A673 (cell line): ENCODE measurements around the gene TCTN1. TPM values are rescaled to one million over a fixed set of nuclear protein-coding genes. Genes with fewer than 3 reads are reported as not detected.
"Not testable (repeated sequence)": the region's sequence is repeated elsewhere in the genome, so short reads cannot be mapped to it uniquely, and the experiment has no call there.

ENCODE experiments used
- BruUV-seq: library from RNA; stranded (reverse); fragments of 400-500 nt; replicated peaks from 2 replicates; lab custom pipeline; 2021; lab: Mats Ljungman, UMichigan
- CTCF ChIA-PET: fragments of 300-600 bp; sonication (Branson Sonifier 250); formaldehyde crosslinking; loops from one replicate; lab custom pipeline; 2022; ENCODE audit warnings: antibody characterized with exemption; lab: Charles Lee
- POLR2A ChIA-PET: fragments of 300-600 bp; sonication (Branson Sonifier 250); formaldehyde crosslinking; loops from one replicate; lab custom pipeline; 2022; ENCODE audit warnings: antibody characterized with exemption; ENCODE audit not compliant: low non-redundant PET; lab: Charles Lee
- DNase-seq: peaks from one replicate; pipeline ENCODE4 v3.0.0-alpha.2; 2015; ENCODE audit warnings: low spot score
- H3K27ac ChIP-seq: fragments of 200-600 bp; sonication (generic); 2 replicates; pipeline ENCODE4 v1.5.1; 2016; ENCODE audit warnings: mixed run types, low read depth, mild to moderate bottlenecking, mixed read lengths, antibody characterized with exemption, low read length; ENCODE audit not compliant: poor library complexity, severe bottlenecking
- H3K27me3 ChIP-seq: fragments of 200-600 bp; sonication (generic); replicated peaks from 2 replicates; pipeline ENCODE4 v1.6.1; 2017; ENCODE audit warnings: mixed run types, low read depth, mild to moderate bottlenecking, mixed read lengths, antibody characterized with exemption, low read length; ENCODE audit not compliant: insufficient read depth, poor library complexity
- H3K36me3 ChIP-seq: fragments of 200-600 bp; sonication (generic); 2 replicates; pipeline ENCODE4 v1.6.1; 2016; ENCODE audit warnings: mixed run types, mild to moderate bottlenecking, mixed read lengths, antibody characterized with exemption, low read length; ENCODE audit not compliant: insufficient read depth, poor library complexity, severe bottlenecking
- H3K4me1 ChIP-seq: fragments of 200-600 bp; sonication (generic); 2 replicates; pipeline ENCODE4 v1.6.1; 2017; ENCODE audit warnings: mixed run types, mild to moderate bottlenecking, mixed read lengths, antibody characterized with exemption, low read length; ENCODE audit not compliant: insufficient read depth, poor library complexity, severe bottlenecking
- H3K4me3 ChIP-seq: fragments of 200-600 bp; sonication (generic); 2 replicates; pipeline ENCODE4 v1.5.1; 2016; ENCODE audit warnings: low read depth, mixed run types, mild to moderate bottlenecking, mixed read lengths, low read length; ENCODE audit not compliant: poor library complexity, severe bottlenecking
- H3K9me3 ChIP-seq: fragments of 200-600 bp; sonication (generic); 2 replicates; pipeline ENCODE4 v1.6.1; 2016; ENCODE audit warnings: mixed run types, low read depth, mild to moderate bottlenecking, mixed read lengths, antibody characterized with exemption, low read length; ENCODE audit not compliant: poor library complexity, severe bottlenecking
- CTCF ChIP-seq: fragments of 300-800, 200-600 bp; sonication (generic); conservative IDR thresholded peaks from 2 replicates; pipeline ENCODE4 v1.5.1; 2017; ENCODE audit warnings: low read depth, mild to moderate bottlenecking, antibody characterized with exemption, low read length, moderate library complexity, mixed read lengths
- EZH2 ChIP-seq: fragments of 200-600 bp; sonication (generic); IDR thresholded peaks from 2 replicates; pipeline ENCODE4 v1.6.1; 2017; ENCODE audit warnings: borderline replicate concordance, low read depth, mild to moderate bottlenecking, mixed read lengths, antibody characterized with exemption, low read length; ENCODE audit not compliant: poor library complexity, severe bottlenecking
- intact Hi-C: fragments of 100-400 bp; cut with micrococcal nuclease; formaldehyde crosslinking; loops from one replicate; pipeline ENCODE4 v1.10.0; 2022; ENCODE audit not compliant: unreplicated experiment
- total RNA-seq: library from RNA; stranded (reverse); gene quantifications from 2 replicates; pipeline ENCODE4 v1.2.3, GENCODE V29; 2021

The TCTN1 gene
- total RNA-seq, 1 experiment from 2014 or later, result 38.8 TPM

- Histone ChIP-seq H3K27ac (no peak overlapping the region), H3K27me3 (no peaks in the 10 kb centered on the region), H3K36me3 (no peaks in the 10 kb centered on the region), H3K4me3 (no peak overlapping the region), H3K4me1 (peaks cover 4% of the 10 kb centered on the region), H3K9me3 (no peaks in the 10 kb centered on the region)
- no peak for TF ChIP-seq EZH2
- TF ChIP-seq CTCF, result no peak
- intact Hi-C loops, result no loop called here
- ChIA-PET CTCF (interaction anchor here (0.6 kb wide), 1 partner anchor 279 kb away, joined by 6 read pairs; no protein-coding TSS in a partner anchor), POLR2A (interaction anchor here (0.5 kb wide), 1 partner anchor 16 kb away, joined by 3 read pairs; no protein-coding TSS in a partner anchor)
- DNase-seq, result no peak
- no TSS peak for BruUV-seq
These were observed 22.4 kb upstream of the TCTN1 start for GRCh38 chr12:110591451-110592051.

- Histone ChIP-seq H3K4me1 (peaks cover 4% of the 10 kb centered on the region), H3K9me3 (no peaks in the 10 kb centered on the region), H3K27ac (no peak overlapping the region), H3K36me3 (no peaks in the 10 kb centered on the region), H3K27me3 (no peaks in the 10 kb centered on the region), H3K4me3 (no peak overlapping the region)
- CTCF ChIA-PET, result interaction anchor here (0.7 kb wide), 1 partner anchor 238 kb away, joined by 4 read pairs; no protein-coding TSS in a partner anchor
- no TSS peak for BruUV-seq
- intact Hi-C loops, result no loop called here
- POLR2A ChIA-PET, result no interaction called here
- no peak for DNase-seq
- TF ChIP-seq EZH2 (no peak), CTCF (no peak)
These were observed 21.9 kb upstream of the TCTN1 start for GRCh38 chr12:110592078-110592477.

- H3K27ac ChIP-seq, H3K36me3 ChIP-seq, intact Hi-C loops, BruUV-seq, H3K27me3 ChIP-seq, H3K4me1 ChIP-seq, DNase-seq, POLR2A ChIA-PET, H3K4me3 ChIP-seq, H3K9me3 ChIP-seq: not testable (repeated sequence)
- CTCF ChIA-PET, result interaction anchor here (1.0 kb wide), 1 partner anchor 124 kb away, joined by 3 read pairs; the partner anchor contains the start of genes FAM216A and GPN3
These were observed 21.0 kb upstream of the TCTN1 start for GRCh38 chr12:110592919-110593318.

GRCh38 chr12:110597885-110598284 lies 16.0 kb upstream of the TCTN1 start:
- Histone ChIP-seq H3K9me3 (no peaks in the 10 kb centered on the region), H3K4me1 (no peaks in the 10 kb centered on the region), H3K27me3 (no peaks in the 10 kb centered on the region), H3K36me3 (no peaks in the 10 kb centered on the region), H3K27ac (no peak overlapping the region), H3K4me3 (no peak overlapping the region)
- ChIA-PET CTCF (no interaction called here), POLR2A (no interaction called here)
- TF ChIP-seq CTCF (no peak), EZH2 (no peak)
- no TSS peak for BruUV-seq
- no peak for DNase-seq
- intact Hi-C loops, result no loop called here
